ENCODE results near the gene COL23A1.

The COL23A1 gene

GRCh38 chr5:178327446-178327845, 262.7 kb downstream of the COL23A1 start:
- Histone ChIP-seq H3K9ac (ENCODE audit: low read length) (no peak overlapping the region), H2AFZ (ENCODE audit: low read length) (no peak overlapping the region), H3K4me3 (ENCODE audit: low read length) (no peak overlapping the region), H3K4me2 (ENCODE audit: low read depth, low read length) (no peak overlapping the region), H3K27me3 (replicated peaks; ENCODE audit: insufficient read depth, low read length) (peaks cover 59% of the 10 kb centered on the region), H3K9me2 (replicated peaks; ENCODE audit: insufficient read depth, low read length) (no peaks in the 10 kb centered on the region), H3K79me2 (ENCODE audit: low read length) (no peaks in the 10 kb centered on the region), H3K27ac (ENCODE audit: low read length) (no peak overlapping the region), H3K4me1 (ENCODE audit: low read length) (no peaks in the 10 kb centered on the region), H3K36me3 (replicated peaks; ENCODE audit: insufficient read depth, low read length) (no peaks in the 10 kb centered on the region), H3K9me3 (replicated peaks; ENCODE audit: insufficient read depth, low read length) (no peaks in the 10 kb centered on the region), H4K20me1 (ENCODE audit: insufficient read depth, low read length) (no peaks in the 10 kb centered on the region), H3F3A (ENCODE audit: insufficient read depth, low read length) (no peaks in the 10 kb centered on the region)
- DNase-seq: no peak
- TF ChIP-seq EZH2 (optimal IDR thresholded peaks at IDR 0.05; ENCODE audit: low read depth, low read length): no peak
- TF ChIP-seq CTCF (IDR thresholded peaks at IDR 0.05; ENCODE audit: low read length): no peak
- no peak for TF ChIP-seq EZH2phosphoT487 (IDR thresholded peaks at IDR 0.05; ENCODE audit: low read length)

- DNase-seq: no peak
- Histone ChIP-seq H2AFZ (ENCODE audit: low read length) (no peak overlapping the region), H3K4me1 (ENCODE audit: low read length) (no peaks in the 10 kb centered on the region), H3K9ac (ENCODE audit: low read length) (no peak overlapping the region), H4K20me1 (ENCODE audit: insufficient read depth, low read length) (no peaks in the 10 kb centered on the region), H3K9me2 (replicated peaks; ENCODE audit: insufficient read depth, low read length) (no peaks in the 10 kb centered on the region), H3K9me3 (replicated peaks; ENCODE audit: insufficient read depth, low read length) (no peaks in the 10 kb centered on the region), H3F3A (ENCODE audit: insufficient read depth, low read length) (no peaks in the 10 kb centered on the region), H3K36me3 (replicated peaks; ENCODE audit: insufficient read depth, low read length) (no peaks in the 10 kb centered on the region), H3K27ac (ENCODE audit: low read length) (no peak overlapping the region), H3K27me3 (replicated peaks; ENCODE audit: insufficient read depth, low read length) (peaks cover 49% of the 10 kb centered on the region), H3K4me3 (ENCODE audit: low read length) (no peak overlapping the region), H3K79me2 (ENCODE audit: low read length) (no peaks in the 10 kb centered on the region), H3K4me2 (ENCODE audit: low read depth, low read length) (no peak overlapping the region)
- TF ChIP-seq EZH2phosphoT487 (IDR thresholded peaks at IDR 0.05; ENCODE audit: low read length): no peak
- no peak for TF ChIP-seq EZH2 (optimal IDR thresholded peaks at IDR 0.05; ENCODE audit: low read depth, low read length)
- no peak for TF ChIP-seq CTCF (IDR thresholded peaks at IDR 0.05; ENCODE audit: low read length)
Measured at GRCh38 chr5:178326374-178326715, 263.8 kb downstream of the COL23A1 start.

- H3K9me2 ChIP-seq (replicated peaks; ENCODE audit: insufficient read depth, low read length): no peaks in the 10 kb centered on the region
- no peak overlapping the region for H3K4me3 ChIP-seq (ENCODE audit: low read length)
- H4K20me1 ChIP-seq (ENCODE audit: insufficient read depth, low read length): no peaks in the 10 kb centered on the region
- no peaks in the 10 kb centered on the region for H3F3A ChIP-seq (ENCODE audit: insufficient read depth, low read length)
- no peak overlapping the region for H3K4me2 ChIP-seq (ENCODE audit: low read depth, low read length)
- no peaks in the 10 kb centered on the region for H3K36me3 ChIP-seq (replicated peaks; ENCODE audit: insufficient read depth, low read length)
- H3K27me3 ChIP-seq (replicated peaks; ENCODE audit: insufficient read depth, low read length): peaks cover 44% of the 10 kb centered on the region
- DNase-seq: no peak
- no peak for TF ChIP-seq EZH2phosphoT487 (IDR thresholded peaks at IDR 0.05; ENCODE audit: low read length)
- no peak for TF ChIP-seq CTCF (IDR thresholded peaks at IDR 0.05; ENCODE audit: low read length)
- TF ChIP-seq EZH2 (optimal IDR thresholded peaks at IDR 0.05; ENCODE audit: low read depth, low read length): no peak
- no peaks in the 10 kb centered on the region for H3K9me3 ChIP-seq (replicated peaks; ENCODE audit: insufficient read depth, low read length)
- no peak overlapping the region for H3K27ac ChIP-seq (ENCODE audit: low read length)
- H2AFZ ChIP-seq (ENCODE audit: low read length): no peak overlapping the region
- H3K9ac ChIP-seq (ENCODE audit: low read length): no peak overlapping the region
- H3K4me1 ChIP-seq (ENCODE audit: low read length): no peaks in the 10 kb centered on the region
- H3K79me2 ChIP-seq (ENCODE audit: low read length): no peaks in the 10 kb centered on the region
Measured at GRCh38 chr5:178325679-178326373, 264.4 kb downstream of the COL23A1 start.

All from MM.1S (cell line).